ENCODE results near the gene TMEM92.

Gene TMEM92

DNA sequence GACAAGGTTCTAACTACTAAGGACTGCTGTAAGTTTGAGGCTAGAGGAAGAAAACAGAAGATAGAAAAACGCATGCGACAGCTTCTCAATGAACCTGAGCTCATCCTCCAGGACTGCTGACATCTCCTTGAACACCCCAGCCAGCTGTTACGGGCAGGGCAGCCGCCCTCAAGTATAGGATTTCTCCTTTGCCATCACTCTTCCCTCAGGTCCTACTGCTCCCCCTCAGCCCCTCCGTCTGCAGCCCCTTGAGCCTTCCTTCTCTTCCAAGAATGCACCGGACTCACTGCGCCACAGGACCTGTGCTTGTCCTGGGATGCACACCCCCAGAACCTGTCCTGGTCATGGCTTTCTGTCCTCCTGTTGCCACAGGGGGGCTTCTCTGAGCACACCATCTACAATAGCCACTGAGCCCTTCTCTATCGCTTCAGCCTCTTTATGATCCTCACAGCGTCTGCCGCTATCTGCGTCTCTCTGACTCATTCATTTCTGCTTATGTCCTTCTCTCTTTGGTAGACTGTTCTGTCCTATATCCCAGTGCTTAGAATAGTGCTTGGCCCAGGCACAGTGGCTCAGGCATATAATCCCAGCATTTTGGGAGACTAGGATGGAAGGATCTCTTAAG, 56.0 kb downstream of the TMEM92 start:
- Histone ChIP-seq H3K27ac (replicated peaks) (no peak overlapping the region), H3K27me3 (ENCODE audit: insufficient read depth, poor library complexity, severe bottlenecking) (no peaks in the 10 kb centered on the region), H3K4me3 (replicated peaks; ENCODE audit: insufficient read depth, low read length) (no peak overlapping the region)
- no peak for TF ChIP-seq POLR2AphosphoS5 (IDR thresholded peaks at IDR 0.05; ENCODE audit: low read depth)
- TF ChIP-seq, protein P1, sequence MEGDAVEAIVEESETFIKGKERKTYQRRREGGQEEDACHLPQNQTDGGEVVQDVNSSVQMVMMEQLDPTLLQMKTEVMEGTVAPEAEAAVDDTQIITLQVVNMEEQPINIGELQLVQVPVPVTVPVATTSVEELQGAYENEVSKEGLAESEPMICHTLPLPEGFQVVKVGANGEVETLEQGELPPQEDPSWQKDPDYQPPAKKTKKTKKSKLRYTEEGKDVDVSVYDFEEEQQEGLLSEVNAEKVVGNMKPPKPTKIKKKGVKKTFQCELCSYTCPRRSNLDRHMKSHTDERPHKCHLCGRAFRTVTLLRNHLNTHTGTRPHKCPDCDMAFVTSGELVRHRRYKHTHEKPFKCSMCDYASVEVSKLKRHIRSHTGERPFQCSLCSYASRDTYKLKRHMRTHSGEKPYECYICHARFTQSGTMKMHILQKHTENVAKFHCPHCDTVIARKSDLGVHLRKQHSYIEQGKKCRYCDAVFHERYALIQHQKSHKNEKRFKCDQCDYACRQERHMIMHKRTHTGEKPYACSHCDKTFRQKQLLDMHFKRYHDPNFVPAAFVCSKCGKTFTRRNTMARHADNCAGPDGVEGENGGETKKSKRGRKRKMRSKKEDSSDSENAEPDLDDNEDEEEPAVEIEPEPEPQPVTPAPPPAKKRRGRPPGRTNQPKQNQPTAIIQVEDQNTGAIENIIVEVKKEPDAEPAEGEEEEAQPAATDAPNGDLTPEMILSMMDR (IDR thresholded peaks at IDR 0.05; ENCODE audit: insufficient read depth, low read length), result no peak
- no peak for TF ChIP-seq GABPA (IDR thresholded peaks at IDR 0.05; ENCODE audit: low read depth)
- TF ChIP-seq, protein P2, sequence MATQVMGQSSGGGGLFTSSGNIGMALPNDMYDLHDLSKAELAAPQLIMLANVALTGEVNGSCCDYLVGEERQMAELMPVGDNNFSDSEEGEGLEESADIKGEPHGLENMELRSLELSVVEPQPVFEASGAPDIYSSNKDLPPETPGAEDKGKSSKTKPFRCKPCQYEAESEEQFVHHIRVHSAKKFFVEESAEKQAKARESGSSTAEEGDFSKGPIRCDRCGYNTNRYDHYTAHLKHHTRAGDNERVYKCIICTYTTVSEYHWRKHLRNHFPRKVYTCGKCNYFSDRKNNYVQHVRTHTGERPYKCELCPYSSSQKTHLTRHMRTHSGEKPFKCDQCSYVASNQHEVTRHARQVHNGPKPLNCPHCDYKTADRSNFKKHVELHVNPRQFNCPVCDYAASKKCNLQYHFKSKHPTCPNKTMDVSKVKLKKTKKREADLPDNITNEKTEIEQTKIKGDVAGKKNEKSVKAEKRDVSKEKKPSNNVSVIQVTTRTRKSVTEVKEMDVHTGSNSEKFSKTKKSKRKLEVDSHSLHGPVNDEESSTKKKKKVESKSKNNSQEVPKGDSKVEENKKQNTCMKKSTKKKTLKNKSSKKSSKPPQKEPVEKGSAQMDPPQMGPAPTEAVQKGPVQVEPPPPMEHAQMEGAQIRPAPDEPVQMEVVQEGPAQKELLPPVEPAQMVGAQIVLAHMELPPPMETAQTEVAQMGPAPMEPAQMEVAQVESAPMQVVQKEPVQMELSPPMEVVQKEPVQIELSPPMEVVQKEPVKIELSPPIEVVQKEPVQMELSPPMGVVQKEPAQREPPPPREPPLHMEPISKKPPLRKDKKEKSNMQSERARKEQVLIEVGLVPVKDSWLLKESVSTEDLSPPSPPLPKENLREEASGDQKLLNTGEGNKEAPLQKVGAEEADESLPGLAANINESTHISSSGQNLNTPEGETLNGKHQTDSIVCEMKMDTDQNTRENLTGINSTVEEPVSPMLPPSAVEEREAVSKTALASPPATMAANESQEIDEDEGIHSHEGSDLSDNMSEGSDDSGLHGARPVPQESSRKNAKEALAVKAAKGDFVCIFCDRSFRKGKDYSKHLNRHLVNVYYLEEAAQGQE (IDR thresholded peaks at IDR 0.05; ENCODE audit: insufficient replicate concordance, low read depth), result no peak
- TF ChIP-seq SPI1 (IDR thresholded peaks at IDR 0.05; ENCODE audit: borderline replicate concordance, low read depth), result no peak
- no peak for DNase-seq (ENCODE audit: low read depth in 1 of 2, low spot score in 1 of 2)
